Epidermal melanocyte (primary cell): ENCODE data around the gene SLC6A7.

Experiments used
- DNase-seq: peaks from one replicate; pipeline ENCODE4 v3.0.0; 2011; ENCODE audit warnings: low spot score; ENCODE audit not compliant: insufficient read length

SLC6A7 gene

DNA sequence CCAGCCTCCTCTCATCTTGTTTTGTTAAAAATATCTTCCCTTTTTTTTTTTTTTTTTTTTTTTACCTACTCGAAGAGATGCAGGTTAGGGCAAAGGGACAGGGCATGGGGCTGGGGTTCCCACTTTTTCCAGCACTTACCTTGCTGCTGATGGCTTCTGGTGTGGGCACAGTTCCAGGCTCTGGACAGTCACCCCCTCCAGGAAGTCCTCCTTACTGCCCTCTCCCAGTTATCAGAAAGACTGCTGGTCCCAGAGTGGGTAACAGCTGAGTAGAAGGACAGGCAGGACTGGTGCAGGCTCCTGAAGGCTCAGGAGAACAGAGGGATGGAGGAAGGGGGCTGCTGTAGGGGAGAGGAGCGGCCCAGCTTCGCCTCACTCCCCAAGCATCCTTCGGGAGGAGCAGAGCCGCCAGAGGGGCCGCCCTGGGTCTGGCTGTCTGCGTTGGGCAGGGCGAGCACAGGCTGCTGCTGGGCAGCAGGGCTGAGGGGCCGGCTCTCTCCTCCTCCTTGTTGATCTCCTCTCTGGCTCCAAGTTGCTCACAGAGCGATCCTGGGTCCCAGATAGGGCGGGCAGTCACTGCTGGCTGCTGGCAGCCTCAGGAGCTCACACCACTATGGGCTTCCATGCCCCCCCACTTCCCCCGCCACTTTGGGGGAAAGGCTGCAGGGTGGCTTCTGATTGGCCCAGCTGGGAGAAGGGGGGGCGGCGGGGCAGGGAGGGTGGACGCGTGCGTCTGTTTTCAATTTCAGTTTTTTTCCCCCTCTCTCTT is 34.4 kb upstream of the SLC6A7 start, which contains the start of gene PDGFRB:
PDGFRB (minus strand) TSS at position 588 of the 769 bp plus-strand sequence. CDS start 18,798 bp downstream, outside the sequence.
- peak; percentile 77 for DNase-seq

DNA sequence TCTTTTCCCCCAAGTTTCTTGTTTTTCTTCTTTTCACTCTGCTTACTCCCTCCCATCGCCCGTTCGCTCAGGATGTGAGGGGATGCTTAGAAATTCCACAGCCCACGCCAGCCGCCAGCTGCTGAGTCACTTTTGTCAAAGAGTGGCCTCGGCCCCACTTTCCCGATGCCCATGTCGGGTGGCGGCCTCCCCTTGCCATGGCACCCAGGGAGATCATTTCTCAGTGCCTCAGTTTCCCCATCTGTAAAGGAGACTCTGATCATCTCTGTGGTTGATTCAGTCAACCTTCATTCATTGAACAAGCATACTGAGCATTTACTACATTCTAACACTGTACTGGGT is 33.9 kb upstream of the SLC6A7 start:
- no peak for DNase-seq

DNA sequence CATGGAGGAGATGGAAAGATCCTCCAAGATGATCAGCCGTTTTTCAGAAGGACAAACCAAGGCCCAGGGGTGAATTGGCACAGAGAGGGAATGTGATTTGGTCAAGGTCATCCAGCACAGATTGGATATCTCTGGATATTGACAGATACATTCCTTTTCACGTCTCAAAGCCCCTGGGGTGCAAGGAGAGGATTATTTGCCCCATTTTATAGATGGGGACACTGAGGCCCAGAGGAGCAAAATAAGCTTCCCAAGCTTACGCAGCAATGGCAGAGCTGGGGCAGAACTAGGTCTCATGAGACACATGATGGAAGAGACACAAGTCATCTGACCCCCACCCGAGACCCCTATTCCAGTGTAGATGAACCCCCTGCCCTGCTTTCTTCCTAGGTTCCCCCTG is 33.3 kb upstream of the SLC6A7 start:
- no peak for DNase-seq

DNA sequence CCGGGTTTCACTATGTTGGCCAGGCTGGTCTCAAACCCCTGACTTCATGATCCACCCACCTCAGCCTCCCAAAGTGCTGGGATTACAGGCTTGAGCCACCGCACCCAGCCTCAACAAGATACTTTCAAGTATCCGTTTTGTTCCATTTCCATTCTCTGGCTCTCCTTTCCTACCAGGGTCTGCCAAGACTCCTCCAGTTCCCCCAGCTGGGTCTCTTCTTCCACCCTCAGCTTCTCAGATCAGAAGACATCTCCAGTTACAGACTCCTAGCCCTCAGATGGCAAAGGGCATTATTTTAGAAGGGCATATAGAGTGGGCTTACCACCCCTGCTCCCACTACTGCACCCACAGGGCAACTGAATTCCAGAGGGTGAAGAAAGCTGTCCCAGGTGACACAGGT is 32.7 kb upstream of the SLC6A7 start:
- no peak for DNase-seq

DNA sequence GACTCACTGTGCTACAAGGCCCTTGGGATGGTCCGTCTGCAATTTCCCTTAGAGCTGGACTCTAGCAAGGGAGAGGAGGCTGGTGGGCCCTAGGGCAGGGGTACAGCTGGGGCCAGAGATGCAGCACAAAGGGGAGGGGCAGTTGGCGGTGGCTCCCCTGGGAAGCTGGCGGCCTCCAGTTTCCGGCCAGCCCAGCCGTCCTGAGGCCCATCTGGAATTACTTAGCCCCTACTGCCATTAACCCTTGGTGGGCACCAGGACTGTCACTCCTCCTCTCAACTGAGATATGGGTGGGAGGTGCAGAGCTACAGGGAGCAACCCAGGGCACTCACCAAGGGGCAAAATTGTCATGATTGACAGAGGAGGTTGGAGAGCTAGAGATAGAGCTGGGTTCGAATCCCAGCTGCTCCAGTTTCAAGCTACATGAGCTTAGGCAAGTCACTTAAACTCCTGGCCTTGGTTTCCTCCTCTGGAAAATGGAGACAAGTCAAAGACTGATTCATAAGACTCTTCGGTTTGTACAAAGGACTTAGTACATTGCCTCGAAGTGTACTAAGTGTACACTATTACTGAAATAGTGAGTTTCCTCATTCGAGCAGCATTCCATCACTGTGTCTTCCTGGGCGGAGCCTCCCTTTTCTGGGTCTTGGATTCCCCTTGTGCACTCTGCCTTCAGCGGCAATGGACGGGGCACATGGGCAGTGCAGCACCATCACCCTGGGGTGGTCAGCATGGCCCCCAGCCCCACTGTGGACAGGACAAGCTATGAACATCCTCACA is 31.5 kb upstream of the SLC6A7 start:
- no peak for DNase-seq

DNA sequence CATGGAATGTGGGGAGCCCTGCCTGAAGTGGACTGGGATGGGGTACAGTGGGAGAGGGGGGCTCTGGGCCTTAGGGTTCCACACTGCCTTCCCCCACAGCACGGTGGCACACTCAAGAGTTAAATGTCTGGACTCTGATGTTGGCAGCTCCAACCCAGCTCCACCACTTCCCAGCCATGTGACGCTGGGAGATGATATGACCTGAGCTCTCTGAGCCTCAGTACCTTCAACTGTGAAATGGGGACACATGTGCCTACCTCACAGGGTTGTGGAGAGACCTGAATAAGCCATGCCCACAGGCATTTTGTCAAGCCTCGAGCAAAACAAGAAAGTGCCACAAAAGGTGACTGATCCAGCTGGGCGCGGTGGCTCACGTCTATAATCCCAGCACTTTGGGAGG is 30.8 kb upstream of the SLC6A7 start:
- DNase-seq, result no peak

DNA sequence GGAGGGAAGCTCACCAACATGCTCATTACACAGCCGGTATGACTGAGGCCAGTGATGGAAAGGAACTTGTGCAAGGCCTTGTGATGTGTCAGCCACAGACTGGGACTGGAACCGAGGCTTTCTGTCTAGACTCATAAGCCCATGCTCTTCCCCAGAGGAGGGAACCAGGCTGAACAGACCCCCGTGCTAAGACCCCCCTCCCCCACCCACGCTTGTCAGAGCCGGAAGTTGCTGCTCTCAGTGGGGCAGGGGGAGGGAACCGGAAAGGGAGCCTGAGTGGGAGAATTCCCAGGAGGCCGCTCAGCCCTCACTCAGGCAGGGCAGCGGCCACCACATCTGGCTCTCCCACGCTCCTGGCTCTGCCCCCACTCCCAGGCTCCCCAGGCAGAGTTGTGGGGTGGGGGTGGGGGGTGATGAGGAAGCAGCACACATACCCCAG is 30.1 kb upstream of the SLC6A7 start:
- DNase-seq, result no peak

DNA sequence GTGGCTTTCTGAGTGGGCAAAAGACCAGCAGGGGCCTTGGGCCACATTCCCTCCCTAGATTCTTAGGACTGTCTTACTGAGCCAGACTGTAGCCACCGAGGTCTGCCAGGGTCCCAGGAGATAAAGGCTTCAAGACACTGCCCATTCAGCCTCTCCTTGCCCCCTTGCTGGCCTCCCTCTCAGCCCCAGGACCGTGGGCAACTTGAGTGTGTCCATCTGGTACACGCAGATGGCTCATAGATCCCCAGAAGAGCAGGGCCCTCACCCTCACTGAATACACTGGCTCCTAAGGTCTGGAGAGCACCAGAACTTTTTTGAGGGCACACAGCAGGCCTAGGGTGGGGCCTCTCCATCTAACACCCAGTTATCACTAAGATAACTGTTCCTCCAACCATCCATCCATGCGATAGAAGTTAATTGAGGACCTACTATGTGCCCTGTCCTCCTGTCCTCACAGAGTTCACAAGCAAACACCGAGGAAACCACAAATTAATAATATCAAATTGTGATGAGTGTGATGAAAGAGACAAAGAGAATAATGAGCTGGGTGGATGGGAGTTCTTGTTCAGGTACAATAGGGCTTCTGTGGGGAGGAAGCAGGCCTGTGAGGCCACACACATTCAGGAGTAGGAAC is 29.3 kb upstream of the SLC6A7 start:
- DNase-seq, result no peak

DNA sequence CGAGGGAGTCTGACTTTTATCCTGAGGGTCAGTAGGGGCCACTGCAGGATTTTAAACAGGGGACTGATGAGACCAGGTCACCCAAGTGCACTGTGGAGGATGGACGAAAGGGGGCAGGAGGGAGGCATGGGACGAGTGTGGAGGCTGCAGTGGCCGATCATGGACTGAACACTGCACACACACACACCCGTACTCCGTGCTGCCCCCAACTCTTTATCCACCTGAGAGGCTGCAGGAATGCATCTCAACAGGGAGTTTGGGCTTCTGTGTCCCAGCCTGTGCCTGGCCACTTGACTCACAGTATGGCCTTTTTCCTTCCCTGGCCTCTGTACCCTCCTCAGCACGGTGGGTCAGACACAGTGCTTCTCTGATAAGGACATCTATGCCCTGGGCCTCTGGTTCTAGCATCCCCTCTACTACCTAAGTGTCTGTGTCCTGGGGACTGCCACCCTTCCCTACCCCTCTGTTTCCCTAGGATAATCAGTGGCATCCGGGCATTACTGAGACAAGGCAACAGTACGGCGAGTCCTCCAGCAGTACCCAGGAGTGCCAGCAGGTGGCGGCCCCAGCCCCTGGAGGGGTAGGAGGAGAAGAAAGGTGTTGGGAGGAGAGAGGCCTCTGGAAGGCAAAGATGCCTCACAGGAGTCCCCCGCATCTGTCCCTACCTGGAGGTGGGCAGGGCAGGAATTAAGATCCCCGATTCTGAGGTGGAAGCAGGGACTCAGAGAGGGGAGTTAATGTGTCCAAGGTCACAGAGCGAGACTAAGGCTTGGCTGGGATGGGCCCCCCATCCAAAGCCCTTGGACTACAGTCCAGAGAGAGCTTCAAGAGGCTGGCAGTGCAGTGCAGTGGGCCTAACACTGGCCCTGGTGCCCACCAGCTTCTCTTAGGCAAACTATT is 28.4 kb upstream of the SLC6A7 start:
- peak; percentile 84 for DNase-seq

DNA sequence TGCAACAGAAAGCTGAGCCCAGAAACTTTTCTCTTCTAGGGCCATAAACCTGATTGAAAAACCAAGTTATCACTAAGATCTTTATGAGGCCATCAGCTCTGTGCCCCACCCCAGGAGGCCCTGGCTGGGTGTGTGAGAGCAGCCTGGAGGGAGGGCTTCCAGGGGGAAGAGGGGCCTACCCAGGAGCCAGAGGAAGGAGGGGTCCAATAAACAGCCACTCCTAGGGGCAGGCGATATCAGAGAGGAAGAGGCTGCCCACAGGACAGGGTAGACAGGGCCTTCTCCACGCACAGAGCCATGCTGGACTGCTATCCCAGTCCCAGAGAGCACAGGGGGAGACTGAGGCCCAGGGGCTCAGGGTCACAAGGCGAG is 27.7 kb upstream of the SLC6A7 start:
- DNase-seq, result no peak

DNA sequence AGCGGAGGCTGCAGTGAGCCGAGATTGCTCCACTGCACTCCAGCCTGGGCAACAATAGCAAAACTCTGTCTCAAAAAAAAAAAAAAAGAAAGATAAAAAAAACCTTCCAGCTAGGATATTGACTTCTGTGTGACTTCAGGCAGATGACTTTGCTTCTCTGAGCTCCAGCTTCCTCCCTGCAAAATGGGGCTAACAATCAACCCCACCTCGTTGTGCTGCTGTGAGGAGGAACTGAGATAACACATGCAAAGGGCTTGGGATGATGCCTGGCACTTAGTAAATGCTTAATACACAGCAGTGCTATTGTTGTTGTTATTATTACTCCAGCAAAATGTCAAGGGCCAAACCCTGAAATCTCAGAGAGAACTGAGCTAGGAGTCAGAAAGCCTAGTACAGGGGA is 26.8 kb upstream of the SLC6A7 start:
- DNase-seq, result no peak

DNA sequence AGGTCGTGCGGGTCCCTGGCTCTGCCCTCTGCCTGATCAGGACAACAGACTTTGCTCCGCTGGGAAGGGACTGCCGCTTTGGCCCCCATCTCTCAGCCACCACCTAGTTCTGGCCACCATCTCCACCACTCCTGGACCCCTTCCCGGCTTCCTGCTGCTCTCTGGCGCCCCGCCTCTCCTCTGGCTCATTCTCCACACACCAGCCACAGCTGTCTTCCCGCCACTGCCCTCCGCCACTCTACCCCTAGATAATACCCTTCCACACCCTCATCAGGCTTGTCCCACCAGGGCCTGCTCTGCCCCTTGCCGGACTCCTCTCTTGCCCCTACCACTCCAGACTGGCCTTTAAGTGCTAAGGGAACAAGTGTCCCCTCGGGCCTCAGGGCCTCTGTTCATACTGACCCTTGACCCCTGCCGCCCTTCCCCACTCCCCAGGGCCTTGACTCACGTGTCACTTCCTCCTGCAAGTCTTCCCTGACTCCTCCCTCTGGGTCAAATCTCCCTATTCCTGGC is 26.3 kb upstream of the SLC6A7 start:
- DNase-seq, result no peak

DNA sequence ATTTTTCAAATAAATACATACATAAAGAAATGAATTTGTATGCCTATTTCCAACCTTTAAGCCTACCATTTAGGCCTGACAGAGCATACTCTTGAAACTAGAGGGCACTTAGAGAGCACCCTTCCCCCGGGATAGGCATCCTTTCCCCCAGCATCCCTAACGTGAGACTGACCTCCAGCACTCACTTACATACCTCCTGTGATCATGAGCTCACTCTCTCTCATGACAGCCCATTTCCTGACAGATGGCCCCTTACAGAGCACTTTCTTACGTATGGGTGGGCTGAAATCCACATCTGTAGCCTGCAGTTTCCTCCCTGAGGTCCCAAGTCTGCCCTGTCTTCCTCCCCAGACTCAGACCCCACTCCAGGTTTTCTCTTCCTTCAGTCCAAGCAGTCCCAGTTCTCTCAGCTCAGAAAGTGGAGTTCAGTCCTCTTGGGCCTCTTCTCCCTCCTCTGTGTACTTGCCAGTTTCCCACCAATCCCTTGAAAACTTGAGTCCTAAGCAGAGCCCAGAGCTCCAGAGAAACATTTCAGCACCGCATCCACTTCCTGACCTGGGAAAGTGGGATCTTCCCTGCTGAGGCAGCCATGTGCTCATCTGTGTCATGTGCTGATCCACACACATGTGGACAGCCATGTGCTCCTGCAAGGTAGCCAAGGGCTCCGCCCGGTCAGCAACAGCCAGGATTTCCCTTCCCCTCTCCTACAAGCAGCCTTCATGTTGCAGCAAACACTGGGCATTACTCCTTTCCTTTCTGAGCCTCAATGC is 25.5 kb upstream of the SLC6A7 start:
- DNase-seq, result no peak

DNA sequence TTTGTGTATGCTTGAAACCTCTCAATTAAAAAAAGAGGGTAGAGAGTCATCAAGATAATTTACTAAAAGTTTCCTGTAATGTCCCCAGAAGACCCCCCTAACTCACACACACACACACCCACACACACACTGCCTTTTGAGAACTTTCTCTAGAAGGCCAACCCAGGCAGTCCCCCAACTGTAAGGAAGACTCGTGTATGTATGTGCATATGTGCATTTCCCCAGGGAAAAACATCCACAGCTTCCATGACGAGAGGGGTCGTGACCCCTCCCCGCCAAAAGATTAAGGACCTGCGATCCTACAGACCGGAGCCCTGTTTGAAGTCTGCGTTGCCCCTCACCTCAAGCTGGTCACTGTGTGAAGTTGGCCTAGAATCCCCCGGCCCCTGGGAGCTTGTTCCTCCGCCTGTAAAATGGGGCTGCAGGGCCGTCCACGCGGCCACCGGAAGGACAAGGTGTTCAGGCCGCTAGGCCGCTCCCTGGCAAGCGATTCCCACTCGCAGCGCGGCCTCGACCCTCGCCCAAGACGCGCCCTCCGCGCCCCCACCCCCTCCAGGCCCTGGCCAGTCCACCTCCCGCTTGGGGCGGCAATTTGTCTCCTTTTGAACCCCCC is 23.7 kb upstream of the SLC6A7 start:
- no peak for DNase-seq

DNA sequence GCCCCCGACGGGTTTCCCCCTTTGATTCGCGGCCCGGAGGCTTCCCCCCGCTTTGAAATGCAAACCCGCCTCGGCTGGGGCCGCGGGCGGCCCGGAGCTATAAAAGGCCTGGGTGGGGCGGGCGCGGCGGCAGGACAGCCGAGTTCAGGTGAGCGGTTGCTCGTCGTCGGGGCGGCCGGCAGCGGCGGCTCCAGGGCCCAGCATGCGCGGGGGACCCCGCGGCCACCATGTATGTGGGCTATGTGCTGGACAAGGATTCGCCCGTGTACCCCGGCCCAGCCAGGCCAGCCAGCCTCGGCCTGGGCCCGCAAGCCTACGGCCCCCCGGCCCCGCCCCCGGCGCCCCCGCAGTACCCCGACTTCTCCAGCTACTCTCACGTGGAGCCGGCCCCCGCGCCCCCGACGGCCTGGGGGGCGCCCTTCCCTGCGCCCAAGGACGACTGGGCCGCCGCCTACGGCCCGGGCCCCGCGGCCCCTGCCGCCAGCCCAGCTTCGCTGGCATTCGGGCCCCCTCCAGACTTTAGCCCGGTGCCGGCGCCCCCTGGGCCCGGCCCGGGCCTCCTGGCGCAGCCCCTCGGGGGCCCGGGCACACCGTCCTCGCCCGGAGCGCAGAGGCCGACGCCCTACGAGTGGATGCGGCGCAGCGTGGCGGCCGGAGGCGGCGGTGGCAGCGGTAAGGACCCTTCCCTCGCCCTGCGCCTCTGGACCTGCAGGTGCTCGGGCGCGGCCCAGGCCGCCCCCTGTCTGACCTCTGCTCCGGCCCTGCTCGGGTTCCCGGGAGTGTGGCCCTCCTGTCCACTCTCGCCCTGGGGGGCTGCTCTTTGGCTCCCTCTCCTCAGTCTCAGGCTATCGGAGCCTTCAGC is 23.0 kb upstream of the SLC6A7 start, which contains the start of gene CDX1:
CDX1 (plus strand) TSS at position 129 of the 862 bp plus-strand sequence; CDS start at position 228, 99 bp downstream.
- DNase-seq, result no peak

DNA sequence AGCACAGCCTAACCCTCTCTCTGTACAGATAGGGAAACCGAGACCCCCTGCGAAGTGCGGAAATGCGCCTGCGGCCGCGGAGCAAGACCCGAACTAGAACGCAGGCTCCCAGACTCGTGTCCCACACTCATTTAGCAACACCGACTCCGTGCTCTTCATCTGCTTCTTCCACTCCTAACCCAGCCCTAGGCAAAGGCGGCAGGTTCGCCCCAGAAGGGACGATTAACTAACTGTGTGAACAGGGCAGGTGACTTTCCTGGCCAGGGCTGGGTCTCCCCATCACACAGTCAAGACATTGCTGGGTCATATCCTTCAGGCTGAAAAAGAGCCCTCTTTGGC is 22.4 kb upstream of the SLC6A7 start:
- DNase-seq, result no peak

DNA sequence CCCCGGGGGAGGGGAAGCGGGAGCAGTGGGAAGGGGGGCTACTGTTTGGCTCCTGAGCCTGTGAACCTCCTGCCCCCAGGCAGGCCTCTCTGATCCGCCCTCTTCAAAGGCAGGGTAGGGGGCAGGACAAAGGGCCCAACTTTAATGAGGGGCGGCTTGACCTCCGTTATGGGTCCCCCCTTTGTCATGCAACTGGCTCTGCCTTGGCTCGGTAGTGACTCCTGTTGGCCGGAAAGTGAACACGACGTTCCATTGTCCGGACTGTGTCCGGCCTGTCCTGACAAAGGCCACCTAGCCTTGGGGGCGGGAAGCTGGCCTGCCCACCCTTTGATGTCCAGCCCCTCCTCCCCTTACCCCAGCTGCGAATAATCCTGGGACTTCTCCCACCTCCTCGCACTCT is 22.0 kb upstream of the SLC6A7 start:
- DNase-seq, result no peak

DNA sequence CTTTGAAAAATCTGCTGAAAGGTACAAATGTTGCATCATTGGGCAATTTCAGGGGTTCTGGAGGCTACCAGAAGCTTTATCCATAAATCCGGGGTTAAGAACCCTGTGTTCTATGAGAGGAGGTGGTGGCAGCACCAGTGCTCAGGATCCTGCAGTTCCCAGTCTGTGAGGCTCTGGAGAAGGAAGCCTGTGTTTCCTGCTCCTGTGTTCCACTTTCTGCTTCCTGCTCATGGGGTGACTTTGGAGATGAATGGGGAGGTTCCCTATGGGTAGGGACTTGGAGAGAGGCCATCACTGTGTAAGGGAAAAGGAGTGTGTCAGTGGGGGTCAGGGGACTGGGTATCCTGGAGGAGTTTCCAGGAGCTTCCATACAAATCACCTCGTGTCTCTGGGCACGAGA is 21.0 kb upstream of the SLC6A7 start:
- DNase-seq, result no peak

DNA sequence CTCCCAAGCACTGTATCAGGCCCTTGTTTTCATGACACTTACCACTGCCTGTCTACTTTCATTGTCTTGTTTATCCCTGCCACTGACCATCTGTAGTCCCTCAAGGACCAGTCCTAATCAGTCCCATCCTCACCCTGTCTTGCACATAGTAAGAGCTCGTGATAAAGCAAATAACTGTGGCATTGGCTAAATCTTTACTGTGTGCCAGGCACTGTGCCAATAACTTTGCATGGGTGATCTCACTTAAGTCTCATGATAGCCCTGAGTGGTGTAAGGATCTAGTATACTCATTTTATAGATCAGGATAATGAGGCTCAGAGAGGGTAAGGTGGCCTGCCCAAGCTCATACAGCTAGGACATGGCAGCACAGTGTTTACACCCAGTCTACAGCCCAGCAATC is 17.7 kb upstream of the SLC6A7 start:
- DNase-seq, result no peak
